HepG2 (cell line): ENCODE measurements around the gene TPRN. TPM values are rescaled to one million over a fixed set of nuclear protein-coding genes. Genes with fewer than 3 reads are reported as not detected.

Experiments used
- AGO1 ChIP-seq: fragments of 200-400 bp; formaldehyde crosslinking; IDR thresholded peaks from 2 replicates; pipeline ENCODE4 v1.6.1; 2017; ENCODE audit warnings: mild to moderate bottlenecking, low read depth, low read length, moderate library complexity; ENCODE audit not compliant: poor library complexity, severe bottlenecking
- ATF3 ChIP-seq: sonication (generic); formaldehyde crosslinking; IDR thresholded peaks from 2 replicates; pipeline ENCODE4 v1.4.0; 2020; ENCODE audit warnings: missing genetic modification reagents
- CREM ChIP-seq, 2 experiments: sonication (generic) in 1 of 2; formaldehyde crosslinking in 1 of 2; IDR thresholded peaks; 2 replicates each; pipeline versions ENCODE4 v1.4.0 to v1.6.1; 2016 to 2020; ENCODE audit warnings: antibody characterized with exemption in 1 of 2, mild to moderate bottlenecking in 1 of 2, missing genetic modification reagents in 1 of 2
- FOXA3 ChIP-seq: IDR thresholded peaks from 2 replicates; pipeline ENCODE4 v1.6.1; 2016; ENCODE audit warnings: missing genetic modification reagents, missing compliant biosample characterization
- IKZF5 ChIP-seq: IDR thresholded peaks from 2 replicates; pipeline ENCODE4 v1.6.1; 2018; ENCODE audit warnings: missing genetic modification reagents, mild to moderate bottlenecking, missing compliant biosample characterization
- KAT7 ChIP-seq: IDR thresholded peaks from 2 replicates; pipeline ENCODE4 v1.6.1; 2018; ENCODE audit warnings: borderline replicate concordance, missing compliant biosample characterization
- MTF2 ChIP-seq: sonication (generic); formaldehyde crosslinking; IDR thresholded peaks from 2 replicates; pipeline ENCODE4 v1.5.0; 2020; ENCODE audit warnings: missing genetic modification reagents, borderline replicate concordance
- NR2F6 ChIP-seq, 2 experiments: IDR thresholded peaks; 2 replicates each; pipeline ENCODE4 v1.6.1; 2016; ENCODE audit warnings: antibody characterized with exemption in 1 of 2, mild to moderate bottlenecking in 1 of 2
- PHF5A ChIP-seq: IDR thresholded peaks from one replicate; pipeline ENCODE4 v1.6.1; 2018; ENCODE audit warnings: low read depth, missing genetic modification reagents; ENCODE audit not compliant: unreplicated experiment
- PITX1 ChIP-seq: sonication (generic); formaldehyde crosslinking; IDR thresholded peaks from 2 replicates; pipeline ENCODE4 v1.5.1; 2020; ENCODE audit warnings: mild to moderate bottlenecking, missing genetic modification reagents
- SNRNP70 ChIP-seq: fragments of 200-400 bp; formaldehyde crosslinking; IDR thresholded peaks from 2 replicates; pipeline ENCODE4 v1.6.1; 2017; ENCODE audit warnings: mild to moderate bottlenecking, low read depth, low read length, moderate library complexity
- ZBTB14 ChIP-seq: sonication (generic); formaldehyde crosslinking; IDR thresholded peaks from 2 replicates; pipeline ENCODE4 v1.4.0; 2020; ENCODE audit warnings: missing genetic modification reagents
- ZNF24 ChIP-seq: fragments of 450-650 bp; IDR thresholded peaks from 2 replicates; pipeline ENCODE4 v1.6.1; 2017; ENCODE audit warnings: antibody characterized with exemption, mild to moderate bottlenecking
- ZNF570 ChIP-seq: sonication (generic); formaldehyde crosslinking; IDR thresholded peaks from 2 replicates; pipeline ENCODE4 v1.4.0; 2020; ENCODE audit warnings: mild to moderate bottlenecking, missing genetic modification reagents, borderline replicate concordance
- polyA plus RNA-seq, 8 experiments: library from polyadenylated mRNA; depleted of rRNA in 3 of 8; stranded (reverse) in 7 of 8; unstranded in 1 of 8; fragments of >200 nt; fragmentation: Illumina TruSeq in 4 of 8; extraction: Trizol in 4 of 8; gene quantifications; 2 replicates each; pipeline versions ENCODE4 v1.2.1 to v1.2.3, GENCODE V29; 2011 to 2016; ENCODE audit warnings: low read depth in 4 of 8, missing spikeins in 1 of 8, mixed read lengths in 1 of 8; ENCODE audit not compliant: insufficient read depth in 1 of 8
- total RNA-seq, 5 experiments: library from RNA; depleted of rRNA; stranded (reverse); fragments of >200 nt; fragmentation: Illumina TruSeq; extraction: Trizol; gene quantifications; 2 replicates each; pipeline ENCODE4 v1.2.3, GENCODE V29; 2016; ENCODE audit warnings: low read depth in 1 of 5
- TF ChIP-seq, protein P1 (sequence below): sonication (generic); formaldehyde crosslinking; IDR thresholded peaks from 2 replicates; pipeline ENCODE4 v1.8.1; 2023; ENCODE audit warnings: mild to moderate bottlenecking, missing genetic modification reagents

TPRN gene
- total and polyA plus RNA-seq, 2 of the 13 experiments (the other 11 are each of a cell fraction or from before 2014, with no cell fraction given): 10.1 to 19.2 TPM

- no peak for TF ChIP-seq MTF2
- peak; percentile 84 for TF ChIP-seq AGO1
- TF ChIP-seq, protein P1, sequence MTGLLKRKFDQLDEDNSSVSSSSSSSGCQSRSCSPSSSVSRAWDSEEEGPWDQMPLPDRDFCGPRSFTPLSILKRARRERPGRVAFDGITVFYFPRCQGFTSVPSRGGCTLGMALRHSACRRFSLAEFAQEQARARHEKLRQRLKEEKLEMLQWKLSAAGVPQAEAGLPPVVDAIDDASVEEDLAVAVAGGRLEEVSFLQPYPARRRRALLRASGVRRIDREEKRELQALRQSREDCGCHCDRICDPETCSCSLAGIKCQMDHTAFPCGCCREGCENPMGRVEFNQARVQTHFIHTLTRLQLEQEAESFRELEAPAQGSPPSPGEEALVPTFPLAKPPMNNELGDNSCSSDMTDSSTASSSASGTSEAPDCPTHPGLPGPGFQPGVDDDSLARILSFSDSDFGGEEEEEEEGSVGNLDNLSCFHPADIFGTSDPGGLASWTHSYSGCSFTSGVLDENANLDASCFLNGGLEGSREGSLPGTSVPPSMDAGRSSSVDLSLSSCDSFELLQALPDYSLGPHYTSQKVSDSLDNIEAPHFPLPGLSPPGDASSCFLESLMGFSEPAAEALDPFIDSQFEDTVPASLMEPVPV: peak; percentile 60; the same call in 1 of the 2 replicates
- TF ChIP-seq ZNF24: no peak
- TF ChIP-seq NR2F6 (IDR thresholded peaks at IDR 0.05): peak; percentile 72
- peak; percentile 66 for TF ChIP-seq NR2F6 (CRISPR knock-in tag; IDR thresholded peaks at IDR 0.05)
- no peak for TF ChIP-seq PHF5A (CRISPR knock-in tag)
- TF ChIP-seq CREM (IDR thresholded peaks at IDR 0.05): peak; percentile 21; the same call in 1 of the 2 replicates
- TF ChIP-seq CREM (CRISPR knock-in tag; IDR thresholded peaks at IDR 0.05): no peak
- TF ChIP-seq ZNF570: no peak
- no peak for TF ChIP-seq ZBTB14
- no peak for TF ChIP-seq SNRNP70
- peak; percentile 30; the same call in 1 of the 2 replicates for TF ChIP-seq IKZF5 (CRISPR knock-in tag)
- TF ChIP-seq FOXA3 (CRISPR knock-in tag): 0 out of 2 replicates have a peak, but pooled peaks have one; percentile 3
- peak; percentile 42; the same call in 1 of the 2 replicates for TF ChIP-seq ATF3 (CRISPR knock-in tag)
- peak; percentile 48; the same call in 1 of the 2 replicates for TF ChIP-seq KAT7
- TF ChIP-seq PITX1 (CRISPR knock-in tag): peak; percentile 71
- TF ChIP-seq, all 625 proteins: peak for 158
Measured at GRCh38 chr9:137241490-137242268, 41.1 kb upstream of the TPRN start (continued).
